ENCODE results near the gene PDGFRB.

- TF ChIP-seq TAF1 (IDR thresholded peaks at IDR 0.05; ENCODE audit: low read depth) (no peak), EZH2 (IDR thresholded peaks at IDR 0.05; ENCODE audit: borderline replicate concordance, insufficient read depth, low read length, poor library complexity, severe bottlenecking) (no peak), RAD21 (conservative IDR thresholded peaks at IDR 0.05) (no peak), CTCF (IDR thresholded peaks at IDR 0.05; ENCODE audit: poor library complexity, severe bottlenecking) (no peak), EP300 (conservative IDR thresholded peaks at IDR 0.05; ENCODE audit: poor library complexity, severe bottlenecking) (no peak), MXI1 (conservative IDR thresholded peaks at IDR 0.05; ENCODE audit: poor library complexity, severe bottlenecking) (no peak), SMC3 (conservative IDR thresholded peaks at IDR 0.05; ENCODE audit: poor library complexity) (no peak)
These were observed 48.4 kb upstream of the PDGFRB start for GRCh38 chr5:150203832-150204589.

All from neural cell (in vitro differentiated cells).